H9 (cell line): Measurements from ENCODE around the gene CCNC. TPM values are rescaled to one million over a fixed set of nuclear protein-coding genes. Genes with fewer than 3 reads are reported as not detected.

Experiments
- DNase-seq: peaks from one replicate; pipeline ENCODE4 v3.0.0-alpha.2; 2017
- H2AFZ ChIP-seq: one replicate; pipeline ENCODE4 v1.6.1; 2013; ENCODE audit warnings: mild to moderate bottlenecking, low read length, control low read depth, moderate library complexity
- H2AK5ac ChIP-seq: 2 replicates; pipeline ENCODE4 v1.6.1; 2013; ENCODE audit warnings: low read length, control low read depth, mixed read lengths; ENCODE audit not compliant: insufficient read length
- H2BK120ac ChIP-seq: one replicate; pipeline ENCODE4 v1.6.1; 2013; ENCODE audit warnings: low read depth, mild to moderate bottlenecking, low read length, control low read depth, inconsistent platforms; ENCODE audit not compliant: poor library complexity, severe bottlenecking
- H2BK12ac ChIP-seq: 2 replicates; pipeline ENCODE4 v1.6.1; 2013; ENCODE audit warnings: low read length, control low read depth, mixed read lengths, low read depth; ENCODE audit not compliant: insufficient read length
- H2BK15ac ChIP-seq: 2 replicates; pipeline ENCODE4 v1.6.1; 2013; ENCODE audit warnings: low read depth, low read length, control low read depth
- H2BK20ac ChIP-seq: one replicate; pipeline ENCODE4 v1.6.1; 2013; ENCODE audit warnings: low read depth, mild to moderate bottlenecking, low read length, control low read depth, inconsistent platforms; ENCODE audit not compliant: poor library complexity, severe bottlenecking
- H2BK5ac ChIP-seq: 2 replicates; pipeline ENCODE4 v1.6.1; 2013; ENCODE audit warnings: low read length, control low read depth, mixed read lengths; ENCODE audit not compliant: insufficient read length
- H3K14ac ChIP-seq: 2 replicates; pipeline ENCODE4 v1.6.1; 2013; ENCODE audit warnings: low read length, control low read depth; ENCODE audit not compliant: insufficient read depth
- H3K18ac ChIP-seq: 2 replicates; pipeline ENCODE4 v1.6.1; 2013; ENCODE audit warnings: low read depth, mild to moderate bottlenecking, mixed read lengths, low read length, control low read depth; ENCODE audit not compliant: insufficient read length
- H3K23ac ChIP-seq: 2 replicates; pipeline ENCODE4 v1.6.1; 2013; ENCODE audit warnings: low read length, control low read depth, mixed read lengths, low read depth; ENCODE audit not compliant: insufficient read length
- H3K23me2 ChIP-seq: 2 replicates; pipeline ENCODE4 v1.6.1; 2013; ENCODE audit warnings: low read depth, mild to moderate bottlenecking, mixed read lengths, low read length, control low read depth; ENCODE audit not compliant: insufficient read length, poor library complexity, severe bottlenecking
- H3K27ac ChIP-seq: 2 replicates; pipeline ENCODE4 v1.5.1; 2013; ENCODE audit warnings: low read length, control low read depth, mixed read lengths, low read depth; ENCODE audit not compliant: insufficient read length
- H3K27me3 ChIP-seq: 2 replicates; pipeline ENCODE4 v1.6.1; 2013; ENCODE audit warnings: low read length, control low read depth, inconsistent platforms; ENCODE audit not compliant: insufficient read depth
- H3K4ac ChIP-seq: 2 replicates; pipeline ENCODE4 v1.6.1; 2013; ENCODE audit warnings: low read depth, mild to moderate bottlenecking, control low read depth, inconsistent platforms, low read length, moderate library complexity
- H3K4me1 ChIP-seq: 2 replicates; pipeline ENCODE4 v1.6.1; 2013; ENCODE audit warnings: low read length, control low read depth, inconsistent platforms; ENCODE audit not compliant: insufficient read depth
- H3K4me2 ChIP-seq: 2 replicates; pipeline ENCODE4 v1.6.1; 2013; ENCODE audit warnings: low read length, control low read depth, mixed read lengths; ENCODE audit not compliant: insufficient read length, insufficient read depth
- H3K56ac ChIP-seq: 2 replicates; pipeline ENCODE4 v1.6.1; 2013; ENCODE audit warnings: low read depth, mild to moderate bottlenecking, mixed read lengths, low read length, control low read depth; ENCODE audit not compliant: insufficient read length
- H3K79me1 ChIP-seq: 2 replicates; pipeline ENCODE4 v1.6.1; 2013; ENCODE audit warnings: low read depth, mild to moderate bottlenecking, moderate library complexity, low read length, control low read depth, inconsistent platforms; ENCODE audit not compliant: insufficient read depth, poor library complexity, severe bottlenecking
- H3K79me2 ChIP-seq: 2 replicates; pipeline ENCODE4 v1.6.1; 2013; ENCODE audit warnings: low read length, control low read depth, inconsistent platforms; ENCODE audit not compliant: insufficient read depth
- H3K9ac ChIP-seq: 2 replicates; pipeline ENCODE4 v1.6.1; 2013; ENCODE audit warnings: low read length, control low read depth, mixed read lengths; ENCODE audit not compliant: insufficient read length; ENCODE audit errors: extremely low read depth
- H3K9me3 ChIP-seq: one replicate; pipeline ENCODE4 v1.6.1; 2013; ENCODE audit warnings: low read depth, low read length, inconsistent platforms; ENCODE audit not compliant: control insufficient read depth
- H3T11ph ChIP-seq: one replicate; pipeline ENCODE4 v1.6.1; 2013; ENCODE audit warnings: mild to moderate bottlenecking, low read length, control low read depth, inconsistent platforms
- H4K20me1 ChIP-seq: one replicate; pipeline ENCODE4 v1.6.1; 2013; ENCODE audit not compliant: control insufficient read depth, insufficient read length, insufficient read depth
- H4K5ac ChIP-seq: 2 replicates; pipeline ENCODE4 v1.6.1; 2013; ENCODE audit warnings: low read depth, mild to moderate bottlenecking, mixed read lengths, low read length, control low read depth; ENCODE audit not compliant: insufficient read length
- H4K8ac ChIP-seq: replicated peaks from 2 replicates; pipeline ENCODE4 v1.6.1; 2013; ENCODE audit warnings: low read length, control low read depth, mixed read lengths, low read depth; ENCODE audit not compliant: insufficient read length
- H4K91ac ChIP-seq: 2 replicates; pipeline ENCODE4 v1.6.1; 2013; ENCODE audit warnings: low read depth, mild to moderate bottlenecking, moderate library complexity, mixed read lengths, low read length, control low read depth; ENCODE audit not compliant: insufficient read length
- H3K27ac Mint-ChIP-seq, 3 experiments: 2 replicates in 2 of 3; 3 replicates in 1 of 3; pipeline ENCODE4 v1.8.0; 2020 to 2021; ENCODE audit warnings: mixed read lengths in 3 of 3, mild to moderate bottlenecking in 1 of 3, moderate library complexity in 1 of 3
- H3K27me3 Mint-ChIP-seq: 2 replicates; pipeline ENCODE4 v1.8.0; 2021; ENCODE audit warnings: low read depth, mild to moderate bottlenecking, moderate library complexity, mixed read lengths
- H3K36me3 Mint-ChIP-seq, 3 experiments: 2 replicates in 2 of 3; 3 replicates in 1 of 3; pipeline ENCODE4 v1.8.0; 2020 to 2021; ENCODE audit warnings: low read depth in 3 of 3, mixed read lengths in 3 of 3; ENCODE audit not compliant: insufficient read depth in 1 of 3
- H3K4me1 Mint-ChIP-seq, 2 experiments: 2 replicates each; pipeline ENCODE4 v1.8.0; 2020; ENCODE audit warnings: mixed read lengths in 2 of 2
- H3K4me3 Mint-ChIP-seq, 2 experiments: 2 replicates in 1 of 2; 3 replicates in 1 of 2; pipeline ENCODE4 v1.8.0; 2020 to 2021; ENCODE audit warnings: mild to moderate bottlenecking in 2 of 2, mixed read lengths in 2 of 2, moderate library complexity in 1 of 2
- H3K9me3 Mint-ChIP-seq, 2 experiments: 2 replicates in 1 of 2; 3 replicates in 1 of 2; pipeline ENCODE4 v1.8.0; 2020; ENCODE audit warnings: mild to moderate bottlenecking in 2 of 2, mixed read lengths in 2 of 2, moderate library complexity in 1 of 2
- WGBS: extraction: QIAGEN DNeasy Blood & Tissue Kit; methylation state at CpG from one replicate; pipeline ENCODE4 v1.1.7; 2013; ENCODE audit warnings: missing lambda C conversion rate, low lambda C conversion rate, mixed read lengths; ENCODE audit not compliant: insufficient read length; ENCODE audit errors: extremely low coverage; 5-methylcytosine and 5-hydroxymethylcytosine counted together
- total RNA-seq: library from RNA; stranded (reverse); gene quantifications from 2 replicates; pipeline ENCODE4 v1.2.1, GENCODE V29; 2021
- TF ChIP-seq, protein P1 (sequence below): fragments of 200-600 bp; sonication (generic); conservative IDR thresholded peaks from 3 replicates; pipeline ENCODE4 v1.8.0; 2021; ENCODE audit warnings: antibody characterized with exemption, mild to moderate bottlenecking

The CCNC gene
- total RNA-seq, 1 experiment from 2014 or later, result 112 TPM

DNA sequence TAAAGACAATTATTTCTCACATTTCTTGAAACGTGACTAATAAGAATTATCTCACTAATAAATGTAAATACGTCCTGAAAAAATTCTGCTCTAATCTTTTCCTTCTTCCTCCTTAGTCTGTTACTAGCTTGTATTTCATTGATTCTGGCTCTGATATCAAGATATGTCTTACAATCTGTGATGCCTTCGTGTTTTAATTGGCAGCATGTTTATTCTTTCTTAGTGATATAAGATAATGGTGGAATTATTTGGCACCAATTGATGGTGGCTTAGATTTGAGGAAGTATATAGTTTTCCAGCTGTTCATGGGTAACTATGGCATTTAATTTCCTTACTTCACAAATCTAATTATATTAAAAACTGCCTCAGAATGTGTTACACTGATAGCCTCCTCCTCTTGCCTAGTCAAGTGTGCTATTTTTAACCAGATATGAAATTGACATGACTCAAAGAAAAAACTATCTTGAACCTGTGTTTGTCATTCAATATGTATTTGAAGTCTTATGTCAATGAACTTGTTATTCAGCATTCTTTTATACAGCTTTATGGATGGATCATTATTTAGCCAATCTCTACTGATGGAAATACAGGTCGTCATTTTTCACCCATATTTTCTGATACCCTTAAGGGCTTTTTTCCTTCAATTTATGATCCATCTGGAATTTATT lies 5.3 kb downstream of the CCNC start:
- no peak overlapping the region for H3K27ac ChIP-seq
- TF ChIP-seq, protein P1, sequence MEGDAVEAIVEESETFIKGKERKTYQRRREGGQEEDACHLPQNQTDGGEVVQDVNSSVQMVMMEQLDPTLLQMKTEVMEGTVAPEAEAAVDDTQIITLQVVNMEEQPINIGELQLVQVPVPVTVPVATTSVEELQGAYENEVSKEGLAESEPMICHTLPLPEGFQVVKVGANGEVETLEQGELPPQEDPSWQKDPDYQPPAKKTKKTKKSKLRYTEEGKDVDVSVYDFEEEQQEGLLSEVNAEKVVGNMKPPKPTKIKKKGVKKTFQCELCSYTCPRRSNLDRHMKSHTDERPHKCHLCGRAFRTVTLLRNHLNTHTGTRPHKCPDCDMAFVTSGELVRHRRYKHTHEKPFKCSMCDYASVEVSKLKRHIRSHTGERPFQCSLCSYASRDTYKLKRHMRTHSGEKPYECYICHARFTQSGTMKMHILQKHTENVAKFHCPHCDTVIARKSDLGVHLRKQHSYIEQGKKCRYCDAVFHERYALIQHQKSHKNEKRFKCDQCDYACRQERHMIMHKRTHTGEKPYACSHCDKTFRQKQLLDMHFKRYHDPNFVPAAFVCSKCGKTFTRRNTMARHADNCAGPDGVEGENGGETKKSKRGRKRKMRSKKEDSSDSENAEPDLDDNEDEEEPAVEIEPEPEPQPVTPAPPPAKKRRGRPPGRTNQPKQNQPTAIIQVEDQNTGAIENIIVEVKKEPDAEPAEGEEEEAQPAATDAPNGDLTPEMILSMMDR, result no peak

More for the DNA sequence above, 5.3 kb downstream of the CCNC start:
- Histone ChIP-seq H3K79me1 (no peaks in the 10 kb centered on the region), H3K23me2 (no peaks in the 10 kb centered on the region), H3K4ac (no peak overlapping the region), H3K4me1 (no peaks in the 10 kb centered on the region), H3K14ac (no peak overlapping the region), H3K56ac (no peak overlapping the region), H2BK5ac (no peak overlapping the region), H4K8ac (no peak overlapping the region), H3K18ac (no peak overlapping the region), H3K79me2 (peaks cover 13% of the 10 kb centered on the region; the same call in 1 of the 2 replicates), H4K20me1 (no peaks in the 10 kb centered on the region), H2BK15ac (no peak overlapping the region), H4K91ac (no peak overlapping the region), H3K9ac (no peak overlapping the region), H3K9me3 (no peaks in the 10 kb centered on the region), H2BK20ac (no peak overlapping the region), H2AK5ac (no peak overlapping the region), H3T11ph (no peak overlapping the region), H3K4me2 (no peak overlapping the region), H2BK12ac (no peak overlapping the region), H4K5ac (no peak overlapping the region), H2BK120ac (no peak overlapping the region), H3K27me3 (no peaks in the 10 kb centered on the region), H2AFZ (no peak overlapping the region), H3K23ac (no peak overlapping the region)
- H3K36me3 Mint-ChIP-seq, result peaks cover 4 to 34% (median 26%) of the 10 kb centered on the region in 3 experiments; a peak in 5 of 7 replicates
- no peaks in the 10 kb centered on the region for H3K9me3 Mint-ChIP-seq
- H3K27me3 Mint-ChIP-seq, result no peaks in the 10 kb centered on the region
- WGBS, result no CpG with 5 or more reads among the region's 4 CpGs
- H3K4me3 Mint-ChIP-seq, result no peak overlapping the region
- H3K4me1 Mint-ChIP-seq, result peaks cover 12 to 14% of the 10 kb centered on the region in 2 experiments
- DNase-seq, result no peak
- no peak overlapping the region for H3K27ac Mint-ChIP-seq
